ENCODE results near the gene WNT11.

The WNT11 gene

DNA sequence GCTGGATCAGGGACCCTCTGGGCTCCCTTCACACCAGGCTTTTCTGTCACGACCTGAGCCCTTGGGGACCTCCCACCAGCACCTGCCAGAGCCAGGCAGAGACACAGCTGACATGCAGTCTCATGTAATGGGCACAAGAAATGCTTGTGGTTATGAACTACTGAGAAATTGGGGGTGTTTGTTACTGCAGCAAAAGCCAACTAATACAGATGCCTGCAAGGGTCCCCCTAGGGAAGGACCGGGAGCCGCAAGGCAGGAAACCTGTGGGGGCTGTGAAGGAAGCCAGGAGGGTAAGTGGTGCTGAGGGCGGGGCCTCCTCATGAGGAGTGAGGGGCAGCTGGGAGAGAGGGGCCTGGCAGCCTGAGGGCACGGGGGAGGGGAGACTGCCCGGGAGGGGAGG, 16.6 kb downstream of the WNT11 start:
- Mint-ChIP-seq H3K27me3 (no peaks in the 10 kb centered on the region), H3K9me3 (ENCODE audit: low read depth) (no peaks in the 10 kb centered on the region), H3K36me3 (no peaks in the 10 kb centered on the region), H3K4me1 (ENCODE audit: low read depth) (no peaks in the 10 kb centered on the region), H3K4me3 (no peak overlapping the region), H3K27ac (no peak overlapping the region)

DNA sequence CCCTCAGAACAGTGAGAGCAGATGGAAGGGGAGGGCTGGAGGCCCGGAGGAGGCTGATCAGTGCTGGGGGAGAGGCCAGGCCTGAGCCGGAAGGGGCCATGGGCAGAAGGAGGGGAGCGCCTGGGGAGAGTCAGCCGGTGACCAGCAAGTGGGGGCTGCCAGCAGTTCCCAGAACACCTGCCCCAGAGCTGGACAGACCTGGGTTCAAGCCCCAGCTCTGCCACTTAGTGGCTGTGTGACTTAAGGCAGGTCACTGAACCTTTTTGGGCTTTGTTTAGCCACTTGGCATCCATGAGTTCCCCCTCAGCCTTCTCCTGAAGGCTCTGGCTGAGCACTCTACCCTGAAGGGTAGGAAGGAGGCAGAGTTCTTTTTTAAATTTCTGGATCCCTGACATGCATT, 17.4 kb downstream of the WNT11 start:
- Mint-ChIP-seq H3K4me1 (ENCODE audit: low read depth) (no peaks in the 10 kb centered on the region), H3K4me3 (no peak overlapping the region), H3K9me3 (ENCODE audit: low read depth) (no peaks in the 10 kb centered on the region), H3K36me3 (no peaks in the 10 kb centered on the region), H3K27ac (no peak overlapping the region), H3K27me3 (no peaks in the 10 kb centered on the region)

DNA sequence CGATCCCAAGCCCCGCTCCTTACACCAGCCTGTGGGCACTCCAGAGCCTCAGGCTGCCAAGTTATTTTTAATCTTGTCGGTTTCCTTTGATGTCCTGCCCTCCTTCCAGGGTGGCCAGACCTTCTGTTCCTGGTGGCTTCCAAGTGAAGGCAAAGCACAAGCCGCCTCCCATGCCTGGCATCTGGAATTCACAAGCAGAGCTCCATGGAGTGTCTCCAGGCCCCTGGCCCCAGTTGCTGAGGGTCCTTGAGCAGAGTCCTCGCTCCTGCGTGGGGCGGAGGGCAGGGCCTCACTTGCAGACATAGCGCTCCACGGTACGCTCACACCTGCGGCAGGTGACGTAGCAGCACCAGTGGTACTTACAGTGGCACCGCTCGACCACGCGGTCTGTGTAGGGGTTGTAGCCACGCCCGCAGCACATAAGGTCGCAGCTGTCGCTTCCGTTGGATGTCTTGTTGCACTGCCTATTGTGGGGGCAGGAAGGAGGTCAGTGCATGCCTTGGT, 19.5 kb downstream of the WNT11 start:
- H3K27ac Mint-ChIP-seq: no peak overlapping the region
- H3K36me3 Mint-ChIP-seq: no peaks in the 10 kb centered on the region
- no peak overlapping the region for H3K4me3 Mint-ChIP-seq
- H3K4me1 Mint-ChIP-seq (ENCODE audit: low read depth): no peaks in the 10 kb centered on the region
- no peaks in the 10 kb centered on the region for H3K9me3 Mint-ChIP-seq (ENCODE audit: low read depth)
- H3K27me3 Mint-ChIP-seq: no peaks in the 10 kb centered on the region

DNA sequence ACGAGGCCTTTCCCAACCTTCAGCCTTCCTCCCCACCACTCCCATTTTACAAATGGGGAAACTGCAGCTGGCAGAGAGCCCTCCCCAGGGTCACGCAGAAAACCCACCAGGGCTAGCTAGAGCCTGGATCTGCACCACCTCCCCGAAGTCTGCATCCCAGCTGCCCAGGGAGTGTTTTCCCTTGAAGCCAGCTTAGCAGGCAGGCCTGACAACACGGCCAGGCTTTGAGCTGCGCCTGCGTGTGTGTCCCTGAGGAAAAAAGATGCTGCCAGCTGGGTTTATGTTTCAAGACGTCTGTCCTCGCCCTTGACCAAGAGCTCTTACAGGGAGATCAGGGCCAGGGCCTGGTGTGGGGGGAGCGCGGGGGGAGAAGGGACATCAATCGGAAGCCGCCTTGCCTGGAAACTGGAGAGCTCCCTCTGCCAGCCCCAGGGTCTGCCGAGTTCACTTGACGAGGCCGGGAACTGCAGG, 20.3 kb downstream of the WNT11 start:
- H3K27ac Mint-ChIP-seq: no peak overlapping the region
- H3K4me1 Mint-ChIP-seq (ENCODE audit: low read depth): no peaks in the 10 kb centered on the region
- H3K4me3 Mint-ChIP-seq: no peak overlapping the region
- H3K9me3 Mint-ChIP-seq (ENCODE audit: low read depth): no peaks in the 10 kb centered on the region
- no peaks in the 10 kb centered on the region for H3K36me3 Mint-ChIP-seq
- no peaks in the 10 kb centered on the region for H3K27me3 Mint-ChIP-seq

DNA sequence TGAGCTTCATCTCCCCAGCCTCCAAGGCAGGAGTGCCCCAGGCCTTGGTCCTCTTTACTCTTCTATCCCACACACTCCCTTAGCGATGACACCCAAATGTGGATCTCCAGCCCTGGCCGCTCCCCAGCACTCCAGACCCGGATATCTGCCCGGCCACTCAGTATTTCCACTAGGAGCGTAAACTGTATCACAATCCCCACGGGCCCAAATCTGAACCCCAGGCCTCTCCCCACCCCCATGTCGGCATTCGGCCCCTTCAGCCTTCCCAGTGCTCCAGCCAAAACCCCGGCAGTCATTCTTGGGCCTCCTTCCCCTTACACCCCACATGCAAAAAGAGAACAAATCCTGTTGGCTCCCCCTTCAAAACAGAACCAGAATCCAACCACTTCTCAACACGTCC, 20.8 kb downstream of the WNT11 start:
- Mint-ChIP-seq H3K36me3 (no peaks in the 10 kb centered on the region), H3K4me3 (no peak overlapping the region), H3K4me1 (ENCODE audit: low read depth) (no peaks in the 10 kb centered on the region), H3K27me3 (no peaks in the 10 kb centered on the region), H3K27ac (no peak overlapping the region), H3K9me3 (ENCODE audit: low read depth) (no peaks in the 10 kb centered on the region)

DNA sequence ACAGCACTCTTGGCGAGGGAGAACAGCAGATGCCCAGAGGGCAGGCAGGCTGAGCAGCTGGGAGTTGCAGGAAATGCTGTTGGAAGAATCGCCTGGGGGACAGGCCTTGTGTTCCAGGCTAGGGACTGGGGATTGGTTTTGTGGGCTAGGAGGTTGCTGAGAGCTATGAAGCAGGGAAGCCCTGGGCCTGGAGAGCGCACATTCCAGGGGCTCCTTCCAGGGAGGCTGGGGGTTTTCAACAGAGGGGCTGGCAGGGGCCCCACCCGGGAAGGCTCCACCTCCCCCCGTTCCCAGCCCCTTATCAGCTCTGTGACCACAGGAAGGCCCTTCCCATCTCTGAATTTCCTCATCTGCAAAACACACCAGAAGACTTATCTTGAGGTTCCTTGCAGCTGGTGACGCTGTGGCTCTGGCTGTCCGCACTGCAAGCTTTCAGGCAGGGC, 21.7 kb downstream of the WNT11 start:
- Mint-ChIP-seq H3K36me3 (no peaks in the 10 kb centered on the region), H3K4me1 (ENCODE audit: low read depth) (no peaks in the 10 kb centered on the region), H3K27me3 (no peaks in the 10 kb centered on the region), H3K4me3 (no peak overlapping the region), H3K27ac (no peak overlapping the region), H3K9me3 (ENCODE audit: low read depth) (no peaks in the 10 kb centered on the region)

DNA sequence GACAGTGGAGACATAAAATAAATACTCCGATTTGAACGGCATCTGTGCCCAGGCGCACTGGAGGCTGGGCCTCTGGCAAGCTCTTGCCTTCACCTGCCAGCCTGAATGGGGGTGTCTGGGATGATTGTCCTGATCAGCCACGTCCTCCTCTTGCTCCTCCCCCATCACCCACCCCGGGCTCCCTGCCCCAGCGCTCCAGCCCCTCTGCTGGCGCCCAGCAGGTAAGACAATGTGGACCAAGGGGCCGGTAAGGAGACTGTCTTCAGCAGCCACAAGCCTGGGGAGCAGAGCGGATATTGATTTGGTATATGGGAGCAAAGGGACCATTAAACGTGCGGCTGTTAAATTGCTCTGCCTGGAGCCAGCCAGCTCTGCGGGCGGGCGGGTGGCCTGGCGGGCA, 24.9 kb downstream of the WNT11 start:
- no peak overlapping the region for H3K27ac Mint-ChIP-seq
- no peaks in the 10 kb centered on the region for H3K4me1 Mint-ChIP-seq (ENCODE audit: low read depth)
- H3K36me3 Mint-ChIP-seq: no peaks in the 10 kb centered on the region
- no peaks in the 10 kb centered on the region for H3K27me3 Mint-ChIP-seq
- no peak overlapping the region for H3K4me3 Mint-ChIP-seq
- H3K9me3 Mint-ChIP-seq (ENCODE audit: low read depth): no peaks in the 10 kb centered on the region

DNA sequence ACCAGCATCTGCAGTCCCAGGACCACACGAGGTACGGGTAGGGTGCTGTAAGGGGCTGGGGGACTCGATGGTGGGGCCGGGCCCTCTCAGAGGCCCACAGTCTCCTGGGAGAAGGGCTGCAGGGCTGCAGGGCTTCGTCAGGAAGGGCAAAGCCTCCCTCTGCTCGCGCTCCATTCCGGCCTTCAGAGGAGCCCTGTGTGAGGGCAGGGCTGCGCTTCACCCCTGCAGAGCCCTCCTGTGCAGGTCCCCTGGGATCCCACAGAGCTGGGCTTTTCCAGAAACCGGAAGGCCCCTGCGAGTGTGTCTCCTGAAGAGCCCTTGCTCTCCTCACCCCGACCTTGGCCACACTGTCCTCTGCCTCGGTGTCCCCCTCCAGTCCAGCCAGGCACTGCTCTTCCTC, 27.2 kb downstream of the WNT11 start:
- no peaks in the 10 kb centered on the region for H3K36me3 Mint-ChIP-seq
- H3K27ac Mint-ChIP-seq: no peak overlapping the region
- H3K4me1 Mint-ChIP-seq (ENCODE audit: low read depth): no peaks in the 10 kb centered on the region
- no peak overlapping the region for H3K4me3 Mint-ChIP-seq
- no peaks in the 10 kb centered on the region for H3K27me3 Mint-ChIP-seq
- H3K9me3 Mint-ChIP-seq (ENCODE audit: low read depth): no peaks in the 10 kb centered on the region

DNA sequence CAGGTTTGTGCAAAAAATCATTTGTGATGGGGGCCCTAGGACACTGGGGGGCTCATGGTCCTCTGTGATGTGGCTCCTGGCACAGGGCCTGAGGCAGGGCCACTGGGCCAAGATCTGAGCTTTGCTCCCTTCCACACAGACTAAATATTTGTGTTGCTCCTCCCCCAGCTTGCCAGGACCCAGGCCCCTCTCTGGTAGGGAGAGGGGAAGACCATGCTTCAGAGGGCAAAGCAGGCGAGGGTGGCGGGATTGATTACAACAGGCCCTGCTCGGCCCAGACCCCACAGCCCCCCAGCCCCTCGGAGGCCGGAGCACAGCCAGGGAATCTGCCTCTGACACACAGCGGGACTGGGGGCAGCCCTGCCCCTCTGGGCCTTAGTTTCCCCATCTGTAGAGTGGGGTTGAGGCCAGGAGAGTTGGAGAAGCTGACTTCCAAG, 29.0 kb downstream of the WNT11 start:
- H3K4me1 Mint-ChIP-seq (ENCODE audit: low read depth): peaks cover 3% of the 10 kb centered on the region
- no peak overlapping the region for H3K27ac Mint-ChIP-seq
- H3K9me3 Mint-ChIP-seq (ENCODE audit: low read depth): no peaks in the 10 kb centered on the region
- no peak overlapping the region for H3K4me3 Mint-ChIP-seq
- H3K27me3 Mint-ChIP-seq: no peaks in the 10 kb centered on the region
- no peaks in the 10 kb centered on the region for H3K36me3 Mint-ChIP-seq

DNA sequence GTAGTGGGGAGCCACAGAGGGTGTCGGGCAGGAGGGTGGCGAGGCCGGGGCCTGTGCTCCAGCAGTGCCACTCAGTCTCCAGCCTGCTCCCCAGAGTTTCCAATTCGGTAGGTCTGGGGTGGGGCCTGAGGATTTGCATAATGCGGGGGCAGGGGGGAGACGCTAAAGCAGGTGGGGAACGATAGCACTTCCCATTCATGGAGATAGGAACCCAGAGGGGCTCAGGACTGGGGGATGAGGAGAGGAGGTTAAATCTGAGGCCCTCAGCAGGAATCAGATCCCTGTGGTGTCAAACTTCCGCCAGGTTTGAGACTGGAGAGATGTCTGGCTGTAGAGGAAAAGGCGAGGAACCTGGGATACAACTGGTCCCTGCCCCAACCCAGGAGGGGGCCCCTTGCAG, 29.8 kb downstream of the WNT11 start:
- peaks cover 3% of the 10 kb centered on the region for H3K4me1 Mint-ChIP-seq (ENCODE audit: low read depth)
- H3K27ac Mint-ChIP-seq: no peak overlapping the region
- no peaks in the 10 kb centered on the region for H3K9me3 Mint-ChIP-seq (ENCODE audit: low read depth)
- H3K4me3 Mint-ChIP-seq: no peak overlapping the region
- no peaks in the 10 kb centered on the region for H3K27me3 Mint-ChIP-seq
- H3K36me3 Mint-ChIP-seq: no peaks in the 10 kb centered on the region

DNA sequence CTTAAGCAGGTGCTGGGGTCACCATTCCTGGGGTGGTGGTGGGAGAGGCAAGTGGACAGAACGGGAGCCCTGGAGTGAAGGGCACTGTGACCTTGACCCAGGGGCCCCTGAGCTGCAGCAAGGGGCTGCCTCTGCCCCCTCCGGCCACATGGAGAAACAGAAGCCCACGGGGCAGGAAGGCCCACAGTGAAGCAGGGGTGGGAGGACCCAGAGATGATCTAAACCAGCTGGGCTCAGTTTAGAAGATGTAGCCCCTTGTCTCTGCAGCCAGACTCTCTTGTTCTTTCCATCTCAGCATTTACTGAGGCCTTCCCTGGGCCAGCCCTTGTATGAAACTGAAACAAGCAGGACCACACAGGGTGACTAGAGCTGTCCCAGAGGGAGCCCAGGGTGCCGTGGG, 30.5 kb downstream of the WNT11 start:
- Mint-ChIP-seq H3K4me3 (no peak overlapping the region), H3K9me3 (ENCODE audit: low read depth) (no peaks in the 10 kb centered on the region)

DNA sequence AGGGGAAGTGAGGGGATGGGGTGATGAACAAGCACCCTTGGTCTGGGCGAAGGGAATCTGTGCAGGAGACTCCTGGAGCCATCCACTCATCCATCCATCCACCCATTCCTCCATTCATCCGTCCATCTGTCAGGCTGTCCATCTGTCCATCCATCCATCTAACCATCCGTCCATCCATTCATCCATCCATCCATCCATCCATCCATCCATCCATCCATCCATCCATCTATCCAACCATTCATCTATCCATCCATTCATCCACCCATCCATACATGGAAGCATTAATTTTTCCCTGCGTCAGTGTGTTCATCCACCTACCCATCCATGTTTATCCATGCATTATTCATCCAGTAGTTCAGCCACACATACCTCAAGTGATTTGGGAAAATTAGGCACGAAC, 32.0 kb downstream of the WNT11 start:
- Mint-ChIP-seq H3K27me3 (no peaks in the 10 kb centered on the region), H3K27ac (no peak overlapping the region)

More for the DNA sequence above, 30.5 kb downstream of the WNT11 start:
- Mint-ChIP-seq H3K4me1 (ENCODE audit: low read depth) (peaks cover 3% of the 10 kb centered on the region), H3K27me3 (no peaks in the 10 kb centered on the region), H3K27ac (no peak overlapping the region), H3K36me3 (no peaks in the 10 kb centered on the region)

DNA sequence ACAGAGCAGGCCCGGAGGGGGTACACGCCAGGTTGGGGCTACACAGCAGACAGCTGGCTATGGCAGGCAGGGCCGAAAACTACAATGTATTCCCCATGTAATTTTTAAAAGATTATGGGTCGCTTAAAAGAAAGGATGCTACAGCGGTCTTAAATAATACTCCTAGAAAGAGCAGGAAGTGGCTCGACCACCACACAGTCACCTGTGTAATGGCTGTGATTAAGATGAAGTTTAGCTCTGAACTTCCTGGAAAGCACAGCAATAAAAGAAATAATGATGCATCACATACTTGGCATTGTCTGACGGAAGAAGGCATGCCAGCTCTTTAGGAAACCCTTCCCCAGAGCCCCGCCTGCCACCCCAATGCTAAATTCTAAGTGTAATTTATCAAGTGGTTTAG, 32.6 kb downstream of the WNT11 start:
- H3K4me3 Mint-ChIP-seq: no peak overlapping the region
- peaks cover 3% of the 10 kb centered on the region for H3K4me1 Mint-ChIP-seq (ENCODE audit: low read depth)
- no peaks in the 10 kb centered on the region for H3K27me3 Mint-ChIP-seq
- H3K27ac Mint-ChIP-seq: no peak overlapping the region
- no peaks in the 10 kb centered on the region for H3K9me3 Mint-ChIP-seq (ENCODE audit: low read depth)
- no peaks in the 10 kb centered on the region for H3K36me3 Mint-ChIP-seq

More for the DNA sequence above, 32.0 kb downstream of the WNT11 start:
- Mint-ChIP-seq H3K4me1 (ENCODE audit: low read depth) (peaks cover 3% of the 10 kb centered on the region), H3K36me3 (no peaks in the 10 kb centered on the region), H3K4me3 (no peak overlapping the region), H3K9me3 (ENCODE audit: low read depth) (no peaks in the 10 kb centered on the region)

DNA sequence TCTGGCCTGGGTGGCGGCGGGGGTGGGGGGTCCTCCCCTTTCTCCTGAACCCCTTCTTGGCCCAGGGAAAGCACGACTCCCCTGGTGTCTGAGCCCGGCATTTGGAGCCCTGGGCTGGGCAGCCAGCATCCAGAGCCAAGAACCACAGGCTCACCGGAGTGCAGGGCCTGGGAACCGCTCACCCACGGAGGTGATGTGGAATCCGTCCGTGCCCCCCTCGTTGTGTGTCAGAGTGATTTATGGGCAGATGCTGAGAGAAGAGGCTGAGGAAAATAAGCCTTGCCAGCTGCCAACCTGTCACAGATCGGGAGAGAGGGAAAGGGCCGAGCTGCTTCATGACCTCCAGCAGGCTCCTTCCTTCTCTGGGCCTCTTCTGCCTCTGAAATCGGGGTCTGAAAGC, 33.7 kb downstream of the WNT11 start:
- no peak overlapping the region for H3K27ac Mint-ChIP-seq

DNA sequence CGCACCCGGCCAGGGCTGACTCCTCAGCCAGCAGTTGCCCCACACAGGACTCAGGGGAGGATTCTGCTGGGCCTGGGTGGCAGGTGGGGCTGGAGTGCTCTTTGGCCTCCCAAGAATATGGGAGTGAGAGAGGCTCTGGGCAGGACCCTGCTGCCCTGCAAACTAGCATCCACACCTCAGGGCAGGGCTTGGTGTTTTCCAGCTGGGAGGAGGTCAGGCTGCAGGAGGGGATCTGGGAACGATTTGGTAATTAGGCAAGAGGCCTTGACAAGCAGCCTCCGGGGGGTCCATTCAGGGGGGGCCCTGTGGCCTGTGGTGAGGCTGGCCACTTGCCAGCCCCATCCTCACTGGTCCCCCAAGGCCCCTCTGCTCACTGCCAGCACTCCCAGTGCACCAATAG, 35.8 kb downstream of the WNT11 start:
- Mint-ChIP-seq H3K27me3 (no peaks in the 10 kb centered on the region), H3K9me3 (ENCODE audit: low read depth) (no peaks in the 10 kb centered on the region), H3K36me3 (no peaks in the 10 kb centered on the region), H3K4me1 (ENCODE audit: low read depth) (peaks cover 3% of the 10 kb centered on the region), H3K4me3 (no peak overlapping the region), H3K27ac (no peak overlapping the region)

More for the DNA sequence above, 33.7 kb downstream of the WNT11 start:
- H3K4me3 Mint-ChIP-seq: no peak overlapping the region
- no peaks in the 10 kb centered on the region for H3K36me3 Mint-ChIP-seq
- no peaks in the 10 kb centered on the region for H3K9me3 Mint-ChIP-seq (ENCODE audit: low read depth)
- H3K27me3 Mint-ChIP-seq: no peaks in the 10 kb centered on the region
- peaks cover 3% of the 10 kb centered on the region for H3K4me1 Mint-ChIP-seq (ENCODE audit: low read depth)

DNA sequence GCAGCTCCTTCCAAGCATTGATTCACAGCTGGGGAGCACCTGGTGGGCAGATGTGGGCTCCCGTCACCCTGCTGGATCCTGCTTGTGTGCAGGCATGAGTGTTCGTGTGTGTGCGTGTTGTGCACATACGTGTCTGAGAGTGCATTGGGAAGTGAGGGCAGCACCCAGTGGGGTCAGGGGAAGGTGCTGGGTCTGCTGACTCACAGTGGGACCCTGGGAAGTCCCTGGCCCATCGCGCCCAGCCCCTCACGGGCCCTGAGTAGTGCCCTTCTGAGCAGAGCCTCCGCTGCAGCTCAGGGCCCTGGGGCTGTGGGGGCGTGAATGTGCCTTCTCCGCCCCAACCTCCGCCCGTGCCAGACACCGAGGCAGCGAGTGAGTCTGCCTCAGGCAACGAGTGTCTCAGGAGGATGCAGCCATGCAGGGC, 36.8 kb downstream of the WNT11 start:
- no peak overlapping the region for H3K27ac Mint-ChIP-seq
- H3K36me3 Mint-ChIP-seq: no peaks in the 10 kb centered on the region

More for the DNA sequence above, 36.8 kb downstream of the WNT11 start:
- H3K4me3 Mint-ChIP-seq: no peak overlapping the region
- H3K9me3 Mint-ChIP-seq (ENCODE audit: low read depth): no peaks in the 10 kb centered on the region
- H3K27me3 Mint-ChIP-seq: no peaks in the 10 kb centered on the region
- H3K4me1 Mint-ChIP-seq (ENCODE audit: low read depth): peaks cover 3% of the 10 kb centered on the region

All from activated naive CD8-positive, alpha-beta T cell (primary cell).